K562 (cell line): ENCODE measurements around the gene SEC14L5. TPM values are rescaled to one million over a fixed set of nuclear protein-coding genes. Genes with fewer than 3 reads are reported as not detected.

Source experiments
- SMARCE1 ChIP-seq: fragments of 450-650 bp; IDR thresholded peaks from 2 replicates; pipeline ENCODE4 v1.7.1; 2016; ENCODE audit warnings: mild to moderate bottlenecking
- ZNF407 ChIP-seq: fragments of 450-650 bp; IDR thresholded peaks from 2 replicates; pipeline ENCODE4 v1.6.1; 2016; ENCODE audit warnings: low read depth
- polyA plus RNA-seq, 8 experiments: library from polyadenylated mRNA; depleted of rRNA in 4 of 8; stranded (reverse) in 5 of 8; unstranded in 3 of 8; fragments of >200 nt; fragmentation: Nextera tagmentation in 2 of 8; fragmentation: Illumina TruSeq in 1 of 8; extraction: Ambion mirVana in 2 of 8; extraction: Trizol in 1 of 8; gene quantifications; 2 replicates each; pipeline versions ENCODE4 v1.2.1 to v1.2.3, GENCODE V29; 2011 to 2014; ENCODE audit warnings: inconsistent platforms in 1 of 8, missing spikeins in 1 of 8
- total RNA-seq, 7 experiments: library from RNA; depleted of rRNA in 6 of 7; stranded (reverse); fragments of >200 nt in 6 of 7; fragmentation: Illumina TruSeq in 2 of 7; extraction: Trizol in 2 of 7; gene quantifications; 2 replicates each; pipeline versions ENCODE4 v1.2.1 to v1.2.3, GENCODE V29; 2011 to 2021; ENCODE audit warnings: low replicate concordance in 1 of 7

The SEC14L5 gene
- total and polyA plus RNA-seq, 9 of the 15 experiments (the other 6 are each of a cell fraction or from before 2014, with no cell fraction given) = 0.11 TPM; not detected in 8

- no peak for TF ChIP-seq ZNF407
- TF ChIP-seq SMARCE1 = no peak
Measured at GRCh38 chr16:4923853-4924252, 34.3 kb upstream of the SEC14L5 start (continued).
